ENCODE results near the gene ROCK2.
A peak's percentile ranks its signal among the peaks of the same experiment; 100 is the strongest.

ROCK2 gene

GRCh38 chr2:11344342-11344955 lies at the start of gene ROCK2:
Gene ROCK2, minus strand, starts transcription at chr2:11344636. Its CDS starts 500 bp downstream, at chr2:11344136.
- DNase-seq, result peak; percentile 84 to 85

GRCh38 chr2:11393711-11394236 lies 49.3 kb upstream of the ROCK2 start:
- no peak for DNase-seq

GRCh38 chr2:11391942-11392266 lies 47.5 kb upstream of the ROCK2 start:
- no peak for DNase-seq

GRCh38 chr2:11390399-11390658 lies 45.9 kb upstream of the ROCK2 start:
- no peak for DNase-seq

- no peak for DNase-seq
These were observed 45.3 kb upstream of the ROCK2 start for GRCh38 chr2:11389551-11390398.

- DNase-seq, result no peak
These were observed 44.6 kb upstream of the ROCK2 start for GRCh38 chr2:11389052-11389420.

- DNase-seq, result no peak
These were observed 44.0 kb upstream of the ROCK2 start for GRCh38 chr2:11388262-11389051.

- no peak for DNase-seq
These were observed 43.4 kb upstream of the ROCK2 start for GRCh38 chr2:11387843-11388242.

- DNase-seq, result no peak
These were observed 42.6 kb upstream of the ROCK2 start for GRCh38 chr2:11387100-11387390.

- DNase-seq, result no peak
These were observed 41.4 kb upstream of the ROCK2 start for GRCh38 chr2:11385847-11386246.

GRCh38 chr2:11385216-11385615 lies 40.8 kb upstream of the ROCK2 start:
- DNase-seq, result no peak

GRCh38 chr2:11379558-11379957 lies 35.1 kb upstream of the ROCK2 start:
- DNase-seq, result no peak

- no peak for DNase-seq
These were observed 33.6 kb upstream of the ROCK2 start for GRCh38 chr2:11377928-11378545.

GRCh38 chr2:11376071-11376470 lies 31.6 kb upstream of the ROCK2 start:
- no peak for DNase-seq

GRCh38 chr2:11375689-11376027 lies 31.2 kb upstream of the ROCK2 start:
- no peak for DNase-seq

GRCh38 chr2:11375025-11375688 lies 30.7 kb upstream of the ROCK2 start:
- DNase-seq, result no peak

- no peak for DNase-seq
These were observed 28.7 kb upstream of the ROCK2 start for GRCh38 chr2:11373096-11373495.

- no peak for DNase-seq
These were observed 26.9 kb upstream of the ROCK2 start for GRCh38 chr2:11371092-11371937.

- DNase-seq, result no peak
These were observed 26.1 kb upstream of the ROCK2 start for GRCh38 chr2:11370377-11371091.

GRCh38 chr2:11368059-11368572 lies 23.7 kb upstream of the ROCK2 start:
- DNase-seq, result no peak

GRCh38 chr2:11367170-11367730 lies 22.8 kb upstream of the ROCK2 start:
- no peak for DNase-seq
